Measurements from ENCODE around the gene FAM200C.

DNA sequence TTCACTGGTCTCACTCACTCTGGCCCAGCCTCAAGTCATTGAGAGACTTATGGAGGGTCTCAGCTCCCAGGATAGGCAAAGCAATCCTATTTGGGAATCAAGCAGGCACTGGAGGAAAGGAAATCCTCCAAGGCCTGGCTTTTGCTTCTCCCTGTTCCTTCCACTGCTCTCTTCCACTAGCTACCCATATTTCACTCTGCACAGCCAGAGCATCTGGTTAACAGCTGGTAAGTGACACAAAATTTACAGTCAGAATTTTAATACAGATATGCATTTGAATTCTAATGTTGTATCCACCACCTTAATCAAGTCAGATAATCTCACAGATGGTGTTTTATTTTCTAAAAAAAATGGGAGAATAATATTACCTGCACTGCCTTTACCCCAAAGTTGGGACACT is 28.6 kb downstream of the FAM200C start:
- TF ChIP-seq, protein P1, sequence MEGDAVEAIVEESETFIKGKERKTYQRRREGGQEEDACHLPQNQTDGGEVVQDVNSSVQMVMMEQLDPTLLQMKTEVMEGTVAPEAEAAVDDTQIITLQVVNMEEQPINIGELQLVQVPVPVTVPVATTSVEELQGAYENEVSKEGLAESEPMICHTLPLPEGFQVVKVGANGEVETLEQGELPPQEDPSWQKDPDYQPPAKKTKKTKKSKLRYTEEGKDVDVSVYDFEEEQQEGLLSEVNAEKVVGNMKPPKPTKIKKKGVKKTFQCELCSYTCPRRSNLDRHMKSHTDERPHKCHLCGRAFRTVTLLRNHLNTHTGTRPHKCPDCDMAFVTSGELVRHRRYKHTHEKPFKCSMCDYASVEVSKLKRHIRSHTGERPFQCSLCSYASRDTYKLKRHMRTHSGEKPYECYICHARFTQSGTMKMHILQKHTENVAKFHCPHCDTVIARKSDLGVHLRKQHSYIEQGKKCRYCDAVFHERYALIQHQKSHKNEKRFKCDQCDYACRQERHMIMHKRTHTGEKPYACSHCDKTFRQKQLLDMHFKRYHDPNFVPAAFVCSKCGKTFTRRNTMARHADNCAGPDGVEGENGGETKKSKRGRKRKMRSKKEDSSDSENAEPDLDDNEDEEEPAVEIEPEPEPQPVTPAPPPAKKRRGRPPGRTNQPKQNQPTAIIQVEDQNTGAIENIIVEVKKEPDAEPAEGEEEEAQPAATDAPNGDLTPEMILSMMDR (conservative IDR thresholded peaks at IDR 0.05; ENCODE audit: low read length) = no peak
- TF ChIP-seq EZH2phosphoT487 (IDR thresholded peaks at IDR 0.05; ENCODE audit: borderline replicate concordance, low read depth, low read length) = no peak
